ENCODE results near the gene ESPNL. TPM values are rescaled to one million over a fixed set of nuclear protein-coding genes. Genes with fewer than 3 reads are reported as not detected.
A peak's percentile ranks its signal among the peaks of the same experiment; 100 is the strongest.

ESPNL gene
- total RNA-seq, 1 experiment from 2014 or later: 6.9 TPM

GRCh38 chr2:238148981-238149380, 48.8 kb downstream of the ESPNL start:
- no peak for DNase-seq (ENCODE audit: low read depth in 1 of 2, low spot score in 2 of 2)
- no peak overlapping the region for H3K4me3 ChIP-seq
- H3K4me1 ChIP-seq (replicated peaks): peaks cover 11% of the 10 kb centered on the region
- H3K36me3 ChIP-seq: no peaks in the 10 kb centered on the region
- no peaks in the 10 kb centered on the region for H3K27me3 ChIP-seq (replicated peaks)
- no peak overlapping the region for H3K27ac ChIP-seq
- H3K9me3 ChIP-seq (replicated peaks): no peaks in the 10 kb centered on the region

DNA sequence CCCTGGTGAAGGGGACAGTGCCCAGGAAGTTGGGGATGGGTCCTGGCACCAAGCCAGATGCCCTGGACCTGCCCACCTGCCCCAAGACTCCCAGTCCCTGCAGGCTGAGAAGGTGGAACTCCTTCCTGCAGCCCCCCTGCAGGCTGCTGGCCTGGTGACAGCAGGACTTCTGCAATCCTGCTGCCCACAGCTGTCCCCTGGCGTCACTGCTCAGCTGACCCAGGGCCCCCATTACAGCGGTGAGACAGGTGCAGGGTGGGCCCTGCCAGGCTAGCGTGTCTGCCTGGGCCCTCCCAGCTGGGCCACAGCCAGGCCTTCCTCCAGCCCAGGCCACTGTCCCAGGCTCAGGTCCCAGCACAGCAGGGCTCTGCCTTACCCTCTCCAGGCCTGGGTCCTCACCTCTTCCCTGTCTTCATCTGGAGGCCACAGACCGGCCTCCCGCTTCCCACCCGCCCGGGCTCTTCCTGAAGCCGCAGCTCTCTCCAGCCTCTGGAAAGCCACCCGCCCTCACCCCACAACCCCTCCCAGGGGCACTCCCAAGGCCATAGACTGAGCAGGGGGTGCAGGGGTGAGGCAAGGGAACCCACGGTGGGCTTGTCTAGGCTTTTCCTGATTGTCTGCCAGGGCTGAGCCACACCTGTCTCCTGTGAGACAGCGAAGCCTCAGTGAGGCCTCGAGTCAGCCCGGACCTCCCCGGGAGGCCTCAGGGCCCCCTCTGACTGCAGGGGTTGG, 49.9 kb downstream of the ESPNL start:
- Histone ChIP-seq H3K36me3 (no peaks in the 10 kb centered on the region), H3K4me3 (no peak overlapping the region)
- DNase-seq (ENCODE audit: low read depth in 1 of 2, low spot score in 2 of 2): no peak

GRCh38 chr2:238150686-238151085, 50.5 kb downstream of the ESPNL start:
- Histone ChIP-seq H3K27ac (no peak overlapping the region), H3K27me3 (replicated peaks) (no peaks in the 10 kb centered on the region), H3K36me3 (no peaks in the 10 kb centered on the region), H3K4me1 (replicated peaks) (no peaks in the 10 kb centered on the region), H3K9me3 (replicated peaks) (no peaks in the 10 kb centered on the region; the same call in 1 of the 2 replicates), H3K4me3 (no peak overlapping the region)
- DNase-seq (ENCODE audit: low read depth in 1 of 2, low spot score in 2 of 2): no peak

More for the DNA sequence above, 49.9 kb downstream of the ESPNL start:
- 0 out of 2 replicates have a peak, but pooled peaks cover under 1% of the 10 kb centered on the region for H3K4me1 ChIP-seq (replicated peaks)
- no peaks in the 10 kb centered on the region; the same call in 1 of the 2 replicates for H3K9me3 ChIP-seq (replicated peaks)
- no peak overlapping the region for H3K27ac ChIP-seq
- H3K27me3 ChIP-seq (replicated peaks): no peaks in the 10 kb centered on the region

- Histone ChIP-seq H3K4me3 (no peak overlapping the region), H3K9me3 (replicated peaks) (no peaks in the 10 kb centered on the region; the same call in 1 of the 2 replicates), H3K27ac (no peak overlapping the region), H3K4me1 (replicated peaks) (no peaks in the 10 kb centered on the region), H3K27me3 (replicated peaks) (no peaks in the 10 kb centered on the region), H3K36me3 (no peaks in the 10 kb centered on the region)
- no peak for DNase-seq (ENCODE audit: low read depth in 1 of 2, low spot score in 2 of 2)
Measured at GRCh38 chr2:238151205-238151604, 51.1 kb downstream of the ESPNL start.

DNA sequence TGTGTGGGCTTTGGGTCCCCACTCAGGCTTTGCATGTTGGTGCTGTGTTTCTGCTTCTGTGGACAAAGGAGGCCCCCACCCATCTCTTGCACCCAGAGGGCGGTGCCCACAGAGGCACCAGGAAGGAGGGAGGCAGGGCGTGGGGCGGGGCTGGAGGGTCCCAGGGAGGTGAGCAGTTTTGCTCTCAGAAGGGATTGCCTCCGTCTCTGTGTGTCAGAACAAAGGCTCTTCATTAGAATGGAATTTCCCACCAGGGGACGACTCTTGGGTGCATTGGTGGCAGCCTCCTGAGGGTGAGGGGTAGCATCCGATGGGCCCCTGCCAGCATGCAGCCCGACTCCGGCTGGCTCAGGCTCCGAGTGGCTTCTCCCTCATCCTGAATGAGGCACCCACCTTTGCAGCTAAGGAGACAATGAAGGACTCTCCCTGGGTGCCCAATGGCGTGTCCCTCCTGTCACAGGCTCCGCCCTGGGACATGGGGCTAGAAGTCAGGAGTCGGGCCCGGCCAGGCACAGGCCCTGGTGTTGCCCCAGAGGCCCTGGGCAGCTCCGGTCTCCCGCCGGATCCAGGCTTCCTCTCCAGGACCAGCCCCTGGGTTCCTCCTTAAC, 51.6 kb downstream of the ESPNL start:
- Histone ChIP-seq H3K4me1 (replicated peaks) (no peaks in the 10 kb centered on the region), H3K36me3 (no peaks in the 10 kb centered on the region), H3K4me3 (no peak overlapping the region), H3K27ac (no peak overlapping the region), H3K9me3 (replicated peaks) (no peaks in the 10 kb centered on the region; the same call in 1 of the 2 replicates), H3K27me3 (replicated peaks) (no peaks in the 10 kb centered on the region)
- DNase-seq (ENCODE audit: low read depth in 1 of 2, low spot score in 2 of 2): no peak

DNA sequence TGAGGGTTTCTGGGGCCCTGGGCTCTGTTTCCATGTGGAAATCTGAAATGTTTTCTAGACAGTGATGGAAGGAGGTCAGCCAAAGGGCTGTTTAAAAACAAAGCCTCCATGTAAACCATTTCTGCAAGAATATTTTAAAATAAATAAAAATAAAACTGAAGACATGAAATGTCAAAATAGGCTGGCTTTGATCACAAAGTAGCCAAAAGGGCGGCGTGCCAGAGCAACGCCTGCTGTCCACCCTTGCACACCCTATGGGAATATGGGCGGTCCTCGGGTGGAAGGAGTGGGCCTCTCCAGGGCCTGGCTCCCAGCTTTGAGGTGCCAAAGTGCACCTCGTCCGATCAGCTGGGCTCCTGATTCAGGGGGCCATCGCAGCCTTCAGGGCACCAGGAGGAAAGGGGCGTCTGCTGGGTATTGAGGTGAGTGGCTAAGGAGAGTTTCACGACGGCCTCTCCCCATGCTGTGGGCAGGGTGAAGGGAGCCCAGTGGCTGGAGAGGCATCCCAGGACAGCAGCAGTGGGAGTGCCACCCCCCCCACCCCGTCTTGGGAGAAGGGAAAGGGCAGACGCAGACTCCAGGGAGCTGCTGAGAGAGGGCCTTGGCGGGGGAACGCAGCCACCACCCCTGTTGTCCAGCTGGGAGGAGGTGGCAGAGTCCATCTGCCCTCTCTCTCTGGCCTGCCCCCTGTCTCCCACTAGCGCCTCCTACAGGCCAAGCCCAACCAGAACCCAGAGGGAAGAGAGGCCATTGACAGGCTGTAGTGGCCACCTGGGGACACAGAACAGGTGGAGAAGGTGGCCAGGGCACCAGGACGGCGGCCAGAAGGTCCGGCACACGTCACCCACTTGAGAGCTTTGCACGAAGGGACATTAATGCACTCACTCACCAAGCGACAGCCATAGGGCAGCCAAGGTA, 52.9 kb downstream of the ESPNL start:
- Histone ChIP-seq H3K27me3 (replicated peaks) (no peaks in the 10 kb centered on the region), H3K9me3 (replicated peaks) (no peaks in the 10 kb centered on the region; the same call in 1 of the 2 replicates), H3K4me3 (no peak overlapping the region), H3K27ac (no peak overlapping the region), H3K36me3 (no peaks in the 10 kb centered on the region), H3K4me1 (replicated peaks) (no peaks in the 10 kb centered on the region)
- DNase-seq (ENCODE audit: low read depth in 1 of 2, low spot score in 2 of 2): no peak

DNA sequence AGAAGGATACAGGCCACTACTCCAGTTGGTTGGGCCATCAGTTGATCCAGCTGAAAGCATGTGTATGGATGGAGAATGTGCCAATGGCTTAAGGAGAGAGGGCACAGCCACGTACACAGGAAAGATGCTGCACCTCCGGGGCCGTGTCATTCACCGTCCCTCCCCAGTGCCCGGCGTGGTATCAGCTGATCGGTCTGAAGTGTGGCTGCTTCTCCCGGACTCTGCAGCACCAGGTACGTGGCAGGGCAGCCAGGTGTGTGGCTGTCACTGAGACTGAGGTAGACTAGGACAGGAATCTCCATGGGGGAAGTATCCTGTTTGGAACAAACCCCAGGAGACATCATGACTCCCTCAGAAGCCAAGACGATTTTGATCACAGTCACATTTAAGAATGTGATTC, 54.4 kb downstream of the ESPNL start:
- Histone ChIP-seq H3K27ac (no peak overlapping the region), H3K27me3 (replicated peaks) (no peaks in the 10 kb centered on the region), H3K4me3 (no peak overlapping the region), H3K4me1 (replicated peaks) (peaks cover 8% of the 10 kb centered on the region), H3K36me3 (no peaks in the 10 kb centered on the region), H3K9me3 (replicated peaks) (no peaks in the 10 kb centered on the region; the same call in 1 of the 2 replicates)
- DNase-seq (ENCODE audit: low read depth in 1 of 2, low spot score in 2 of 2): no peak

- no peaks in the 10 kb centered on the region; the same call in 1 of the 2 replicates for H3K9me3 ChIP-seq (replicated peaks)
- H3K27ac ChIP-seq: no peak overlapping the region
- H3K4me1 ChIP-seq (replicated peaks): peaks cover 11% of the 10 kb centered on the region
- DNase-seq (ENCODE audit: low read depth in 1 of 2, low spot score in 2 of 2): no peak
- H3K4me3 ChIP-seq: no peak overlapping the region
- H3K27me3 ChIP-seq (replicated peaks): no peaks in the 10 kb centered on the region
- H3K36me3 ChIP-seq: no peaks in the 10 kb centered on the region
Measured at GRCh38 chr2:238155051-238155760, 55.1 kb downstream of the ESPNL start.

DNA sequence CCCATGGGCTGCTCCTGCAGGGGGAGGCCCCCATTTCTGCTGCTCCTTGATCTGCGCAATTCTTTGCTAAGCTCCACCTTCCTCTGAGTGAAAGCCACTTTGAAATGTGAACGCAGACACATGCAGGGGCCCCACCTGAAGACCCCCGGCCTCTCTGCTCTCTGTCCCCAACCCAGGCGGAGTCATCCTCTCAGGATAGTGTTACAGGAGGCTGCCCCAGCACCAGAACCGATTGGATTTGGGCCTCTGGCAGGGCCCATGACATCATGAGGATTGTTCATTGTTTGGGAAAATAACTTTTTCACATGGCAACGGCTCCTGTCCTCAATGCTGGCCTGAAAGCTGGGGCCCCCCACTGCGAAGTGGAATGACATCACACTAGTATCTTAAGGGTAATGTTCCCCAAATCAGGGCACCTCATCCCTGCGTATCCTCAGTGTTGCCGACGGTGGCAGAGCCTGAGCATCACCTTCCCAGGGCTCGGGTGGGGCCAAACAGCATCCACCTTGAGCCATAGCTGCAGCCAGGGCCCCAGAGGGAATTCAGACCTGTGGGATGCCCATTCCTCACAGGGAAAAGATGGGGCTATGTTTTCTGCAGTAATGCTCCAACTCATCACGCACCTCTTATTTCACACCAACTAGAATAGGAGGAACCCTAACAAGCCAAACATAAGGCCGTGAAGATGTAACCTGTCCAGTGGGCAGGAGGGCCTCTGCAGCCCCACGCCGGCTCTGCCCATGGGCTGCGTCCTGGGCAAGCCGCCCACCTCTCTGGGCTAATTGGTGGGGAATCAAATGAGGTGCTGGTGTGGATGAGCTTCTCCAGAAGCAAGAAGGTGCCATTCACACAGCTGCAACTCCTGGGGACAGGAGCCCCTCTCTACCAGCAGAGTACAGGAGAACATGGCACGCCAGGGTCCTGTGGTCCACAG, 55.9 kb downstream of the ESPNL start:
- DNase-seq (ENCODE audit: low read depth in 1 of 2, low spot score in 2 of 2): no peak

GRCh38 chr2:238157506-238158017, 57.4 kb downstream of the ESPNL start:
- no peaks in the 10 kb centered on the region for H3K27me3 ChIP-seq (replicated peaks)
- H3K4me1 ChIP-seq (replicated peaks): peaks cover 12% of the 10 kb centered on the region
- no peaks in the 10 kb centered on the region; the same call in 1 of the 2 replicates for H3K9me3 ChIP-seq (replicated peaks)
- no peak overlapping the region for H3K4me3 ChIP-seq
- H3K36me3 ChIP-seq: no peaks in the 10 kb centered on the region
- no peak overlapping the region for H3K27ac ChIP-seq
- DNase-seq (ENCODE audit: low read depth in 1 of 2, low spot score in 2 of 2): no peak

More for the DNA sequence above, 55.9 kb downstream of the ESPNL start:
- Histone ChIP-seq H3K4me1 (replicated peaks) (peaks cover 12% of the 10 kb centered on the region), H3K9me3 (replicated peaks) (no peaks in the 10 kb centered on the region; the same call in 1 of the 2 replicates), H3K27me3 (replicated peaks) (no peaks in the 10 kb centered on the region), H3K4me3 (no peak overlapping the region), H3K27ac (no peak overlapping the region), H3K36me3 (no peaks in the 10 kb centered on the region)

GRCh38 chr2:238158018-238158508, 57.9 kb downstream of the ESPNL start:
- DNase-seq (ENCODE audit: low read depth in 1 of 2, low spot score in 2 of 2): no peak
- no peak overlapping the region for H3K4me3 ChIP-seq
- peaks cover 12% of the 10 kb centered on the region for H3K4me1 ChIP-seq (replicated peaks)
- no peaks in the 10 kb centered on the region; the same call in 1 of the 2 replicates for H3K9me3 ChIP-seq (replicated peaks)
- H3K36me3 ChIP-seq: no peaks in the 10 kb centered on the region
- no peaks in the 10 kb centered on the region for H3K27me3 ChIP-seq (replicated peaks)
- no peak overlapping the region for H3K27ac ChIP-seq

DNA sequence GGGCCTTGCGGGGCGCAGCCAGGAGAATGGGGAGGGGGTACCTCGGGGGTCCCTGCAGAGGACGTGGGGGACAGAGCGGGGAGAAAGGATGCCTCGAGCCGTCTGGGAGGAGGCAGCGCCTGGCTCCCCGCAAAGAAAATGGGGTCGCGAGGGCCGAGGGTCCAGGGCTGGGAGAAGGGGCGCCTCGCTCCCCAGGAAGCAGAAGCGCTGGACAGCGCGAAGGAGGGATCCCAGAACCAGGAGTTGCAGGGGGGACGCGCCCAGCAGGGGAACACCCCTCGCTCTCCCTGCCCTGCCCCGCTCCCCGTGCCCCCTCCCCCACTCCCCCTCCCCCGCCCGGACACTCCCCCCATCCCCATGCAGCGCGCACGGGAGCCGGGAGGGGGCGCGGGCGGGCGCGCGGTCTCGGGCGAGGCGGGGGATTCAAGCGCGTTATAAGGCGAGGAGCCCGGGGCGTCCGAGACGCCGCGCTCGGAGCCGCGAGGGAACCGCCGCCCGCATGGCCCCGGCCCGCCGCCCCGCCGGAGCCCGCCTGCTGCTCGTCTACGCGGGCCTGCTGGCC, 58.5 kb downstream of the ESPNL start, which contains the start of gene ERFE:
TSS of gene ERFE (plus strand) at position 462 of the 562 bp plus-strand sequence. CDS start at position 500, 38 bp downstream.
- no peaks in the 10 kb centered on the region; the same call in 1 of the 2 replicates for H3K9me3 ChIP-seq (replicated peaks)
- H3K4me1 ChIP-seq (replicated peaks): peaks cover 16% of the 10 kb centered on the region
- H3K27me3 ChIP-seq (replicated peaks): no peaks in the 10 kb centered on the region
- no peaks in the 10 kb centered on the region for H3K36me3 ChIP-seq
- no peak for DNase-seq (ENCODE audit: low read depth in 1 of 2, low spot score in 2 of 2)
- no peak within 1 kb of the TSS for H3K27ac ChIP-seq
- peak within 1 kb of the TSS; percentile 45 for H3K4me3 ChIP-seq

All from SJSA1 (cell line).